NCI-H82 (cell line): Measurements from ENCODE around the gene POLR3G.
A peak's percentile ranks its signal among the peaks of the same experiment; 100 is the strongest.

Source experiments
- DNase-seq: peaks from one replicate; lab custom pipeline; 2025; lab: John Stamatoyannopoulos, UW

Gene POLR3G

DNA sequence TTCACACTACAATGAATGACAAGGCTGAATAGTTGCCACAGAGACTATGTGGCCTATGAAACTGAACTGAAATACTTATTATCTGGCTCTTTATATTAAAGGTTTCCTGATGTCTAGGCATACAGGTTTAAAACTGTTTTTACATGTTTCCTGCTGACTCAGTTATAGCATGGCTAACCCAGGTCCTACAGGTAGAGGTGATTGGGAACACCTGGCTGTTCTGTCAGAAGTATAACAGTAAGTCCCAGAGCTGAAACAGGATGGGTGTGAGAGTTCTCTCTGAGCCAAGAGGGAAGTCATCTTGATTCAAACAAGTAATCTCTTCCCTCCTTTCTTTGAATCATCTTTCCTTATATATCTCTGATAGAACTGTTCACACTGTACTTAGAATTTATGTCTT is 79.0 kb downstream of the POLR3G start:
- DNase-seq: no peak

DNA sequence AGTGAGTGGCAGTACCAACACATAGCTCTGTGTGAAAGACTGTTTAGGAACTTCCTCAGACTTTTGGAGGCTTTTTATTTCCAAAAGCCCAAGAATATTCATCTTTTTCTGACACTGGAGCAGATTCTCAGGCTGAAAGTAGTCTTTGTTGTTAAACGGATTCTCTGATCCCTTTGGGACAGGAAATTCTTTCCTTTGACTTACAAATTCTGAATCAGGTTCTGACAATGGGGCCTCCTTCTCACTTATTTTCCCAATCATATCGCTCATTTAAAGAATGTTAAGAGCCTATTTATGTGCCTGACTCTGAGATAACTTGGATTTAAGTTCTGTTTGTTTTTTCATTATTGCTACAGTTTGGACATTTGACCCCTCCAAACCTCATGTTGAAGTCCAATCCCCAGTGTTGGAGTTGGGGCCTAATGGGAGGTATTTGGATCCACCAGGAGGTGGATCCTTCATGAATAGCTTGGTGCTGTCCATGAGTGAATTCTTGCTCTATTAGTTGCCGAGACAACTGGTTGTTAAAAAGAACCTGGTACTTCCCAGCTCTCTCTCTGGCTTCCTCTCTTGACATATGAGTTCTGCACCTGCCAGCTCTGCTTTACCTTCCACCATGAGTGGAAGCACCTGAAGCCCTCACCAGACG is 79.8 kb downstream of the POLR3G start:
- no peak for DNase-seq

DNA sequence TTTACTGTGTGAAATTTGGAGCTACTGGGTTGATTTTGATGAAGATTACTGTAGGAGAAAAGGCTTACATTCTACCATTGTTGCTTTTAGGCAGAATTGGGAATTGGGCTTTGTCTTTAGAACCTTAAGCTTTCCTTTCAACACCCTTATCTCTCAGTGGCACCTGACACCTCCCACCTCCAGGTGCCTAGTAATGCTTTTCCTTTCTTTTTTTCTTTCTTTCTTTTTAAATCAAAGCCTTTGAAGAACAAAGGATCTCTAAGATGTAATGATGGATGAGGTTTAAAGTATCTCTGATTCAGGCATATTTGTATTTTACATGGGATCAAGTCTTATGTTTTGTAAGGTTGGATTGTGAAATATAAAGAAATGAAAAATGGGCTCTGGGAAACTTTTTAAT is 81.0 kb downstream of the POLR3G start:
- no peak for DNase-seq

DNA sequence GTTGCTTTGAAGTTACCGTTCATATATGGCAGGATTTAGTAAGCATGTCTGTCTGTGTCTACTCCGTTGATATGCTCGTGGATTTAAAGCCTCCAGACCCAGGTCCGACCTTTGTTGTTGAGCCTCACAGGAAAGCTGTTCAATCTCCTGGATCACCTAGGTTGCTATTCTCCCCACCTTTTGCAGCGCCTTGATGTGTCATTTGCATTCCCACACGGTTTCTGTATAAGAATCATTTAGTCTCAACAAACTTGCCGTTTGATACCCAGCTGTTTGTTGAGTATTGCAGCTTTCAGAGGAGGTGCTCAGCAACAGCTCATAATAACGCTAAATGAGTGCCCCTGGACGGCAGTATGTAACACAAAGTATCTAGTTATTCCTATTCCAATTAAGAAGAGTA is 82.7 kb downstream of the POLR3G start:
- DNase-seq: peak; percentile 53

DNA sequence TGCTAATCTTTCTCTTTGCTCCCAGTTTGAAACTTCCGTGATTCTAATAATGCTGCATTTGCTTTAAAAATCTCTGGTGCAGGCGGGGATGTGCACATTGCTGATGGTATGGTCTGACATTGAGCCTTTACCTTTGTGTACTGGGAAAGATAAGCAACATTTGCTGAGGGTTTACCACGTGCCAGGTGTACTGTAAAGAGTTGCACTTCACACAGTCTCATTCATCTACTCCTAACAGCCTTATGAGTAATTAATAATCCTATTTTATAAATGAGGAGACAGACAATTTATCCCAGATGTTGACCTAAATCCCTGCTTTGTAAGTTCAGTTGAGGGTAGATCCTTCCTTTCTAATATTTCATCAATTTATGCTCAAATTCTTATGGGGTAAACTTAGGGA is 83.2 kb downstream of the POLR3G start:
- DNase-seq: peak; percentile 49

DNA sequence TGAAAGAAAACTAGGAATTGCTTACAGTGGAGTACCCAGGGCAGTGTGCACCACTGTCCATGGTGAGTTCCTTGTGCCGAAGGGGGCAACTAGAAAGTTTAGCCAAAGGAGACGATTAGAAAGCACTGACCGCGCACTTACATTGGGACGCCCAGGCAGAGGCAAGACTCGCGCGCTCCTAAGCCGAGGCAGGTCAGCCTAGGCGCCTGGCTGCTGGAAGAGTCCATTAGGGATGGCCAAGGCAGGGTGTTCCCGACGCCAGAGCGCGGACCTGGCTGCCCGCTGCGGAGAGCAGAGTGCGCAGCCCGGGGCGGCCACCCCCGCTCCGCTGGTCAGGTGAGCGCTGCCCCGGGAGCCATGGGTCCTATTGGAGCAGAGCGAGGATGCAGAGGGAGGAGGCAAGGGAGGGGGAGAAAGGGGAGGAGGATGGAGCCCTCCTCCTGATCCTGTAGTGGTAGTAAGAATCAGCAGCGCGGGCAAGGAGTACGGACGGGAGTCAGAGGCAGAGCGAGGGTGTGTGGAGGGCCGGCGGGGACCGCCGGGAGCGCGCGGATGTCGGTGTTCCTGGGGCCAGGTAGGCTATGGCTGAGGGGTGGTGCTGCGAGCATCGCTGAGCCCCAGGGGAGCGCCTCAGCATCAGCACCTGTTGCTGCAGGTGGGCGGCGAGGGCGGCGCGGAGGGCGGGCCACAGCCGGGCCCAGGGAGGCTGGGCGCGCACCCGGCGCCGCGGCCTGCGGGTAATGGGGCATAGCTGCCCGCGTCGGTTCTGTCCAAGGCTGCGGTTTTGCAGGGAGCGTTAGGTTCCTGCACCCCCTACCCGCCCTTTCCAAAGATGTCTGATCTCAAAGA is 83.9 kb downstream of the POLR3G start, which contains the start of gene ADGRV1:
Gene ADGRV1, plus strand, starts transcription at position 454 of the 849 bp plus-strand sequence. Its CDS starts 99 bp downstream, at position 553.
- DNase-seq: peak; percentile 98

DNA sequence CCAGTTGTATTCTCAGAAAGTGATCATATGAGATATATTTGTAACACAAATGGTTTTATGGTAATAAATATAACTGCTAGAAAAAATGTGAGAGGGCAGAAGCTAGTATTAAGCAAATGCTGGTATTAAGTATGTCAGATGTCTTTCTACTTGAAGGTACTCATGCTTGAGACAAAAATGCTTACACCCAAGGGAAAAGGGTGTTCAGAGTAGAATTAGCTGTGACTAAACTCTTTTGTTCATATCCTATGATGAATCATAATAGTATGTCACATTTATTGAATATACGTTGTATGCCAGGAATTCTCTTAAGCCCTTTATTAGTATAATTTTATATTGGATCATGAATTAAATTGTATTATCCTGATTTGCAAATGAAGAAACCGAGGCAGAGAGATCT is 86.1 kb downstream of the POLR3G start:
- peak; percentile 20 for DNase-seq

DNA sequence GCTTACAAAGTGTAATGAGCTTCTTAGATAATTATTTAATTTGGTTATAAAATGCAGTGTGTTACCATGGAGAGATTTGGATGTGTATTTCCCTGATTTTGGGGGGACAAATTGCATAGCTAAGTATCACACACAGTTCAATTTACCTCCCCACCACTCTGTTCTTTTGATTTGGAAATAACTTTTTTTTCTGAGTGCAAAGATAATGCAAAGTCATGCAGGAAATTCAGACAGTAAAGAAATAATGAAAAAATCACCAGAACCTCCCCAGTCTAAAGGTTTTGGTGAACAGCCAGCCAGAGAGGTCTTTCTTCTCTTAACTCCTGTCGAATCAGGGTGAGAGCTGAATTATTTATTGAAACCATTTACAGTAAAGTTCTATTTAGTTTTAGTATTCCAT is 87.1 kb downstream of the POLR3G start:
- peak; percentile 25 for DNase-seq

DNA sequence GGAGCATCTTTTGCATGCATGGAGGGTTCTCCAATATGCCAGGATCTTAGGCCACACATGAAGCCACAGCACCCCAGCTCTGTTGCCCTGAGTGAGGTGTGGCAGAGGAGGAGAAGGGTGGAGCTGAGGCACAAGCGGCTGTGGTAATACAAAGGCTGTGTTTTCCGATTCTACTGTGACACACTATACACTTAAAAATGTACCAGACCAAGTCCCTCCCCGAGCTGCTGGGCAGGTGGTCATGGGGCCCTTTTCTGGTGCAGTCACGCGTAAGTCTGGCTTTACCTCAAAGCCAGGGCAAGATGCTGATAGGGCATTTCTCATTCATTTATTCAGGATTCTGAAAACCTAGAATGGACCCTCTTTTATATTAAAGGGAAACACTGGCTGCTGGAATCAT is 87.7 kb downstream of the POLR3G start:
- DNase-seq: peak; percentile 92

DNA sequence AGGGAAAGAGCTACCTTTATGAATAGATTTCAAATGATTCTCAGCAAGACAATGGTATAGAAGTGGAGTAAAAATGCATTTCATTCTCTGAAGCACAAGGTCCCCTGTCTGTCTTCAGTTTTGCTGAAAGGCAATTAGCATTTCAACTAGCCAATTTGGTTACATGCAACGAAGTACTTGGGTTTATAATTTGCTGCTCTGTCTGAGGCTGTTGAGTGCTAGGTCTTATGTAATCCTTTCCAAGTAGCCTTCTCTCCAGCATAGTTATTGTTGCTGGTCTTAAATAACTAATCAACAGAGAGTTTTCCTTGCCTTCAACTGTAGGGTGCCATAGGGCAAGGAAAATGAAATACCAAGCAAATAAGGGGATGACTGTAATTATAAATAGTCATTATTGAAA is 88.4 kb downstream of the POLR3G start:
- DNase-seq: peak; percentile 85
